GM12801 (cell line): ENCODE measurements around the gene L3HYPDH.

ENCODE experiments used
- CTCF ChIP-seq: IDR thresholded peaks from one replicate; pipeline ENCODE4 v1.5.1; 2011; ENCODE audit warnings: control low read depth; ENCODE audit not compliant: insufficient read length; ENCODE audit errors: extremely low read depth

L3HYPDH gene

GRCh38 chr14:59510001-59510400, 25.8 kb upstream of the L3HYPDH start:
- no peak for TF ChIP-seq CTCF

- no peak for TF ChIP-seq CTCF
Measured at GRCh38 chr14:59509101-59509500, 24.9 kb upstream of the L3HYPDH start.

DNA sequence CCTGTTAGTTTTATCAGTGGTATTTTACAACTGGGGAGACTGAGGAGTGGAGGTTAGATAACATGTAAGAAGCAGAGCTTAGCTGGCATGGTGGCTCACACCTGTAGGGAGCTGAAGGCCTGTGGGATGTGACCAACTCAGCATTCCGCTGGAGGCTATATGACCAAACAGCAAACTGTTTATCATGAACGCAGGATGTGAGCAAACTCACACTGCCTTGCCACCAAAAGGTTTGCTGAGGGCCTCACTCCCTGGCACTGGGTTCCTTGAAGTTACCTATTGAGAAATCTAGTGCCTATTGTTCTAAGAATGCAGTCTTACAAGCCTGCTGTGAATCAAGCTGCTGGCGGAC, 23.5 kb upstream of the L3HYPDH start:
- no peak for TF ChIP-seq CTCF

GRCh38 chr14:59507063-59507751, 23.0 kb upstream of the L3HYPDH start:
- no peak for TF ChIP-seq CTCF

GRCh38 chr14:59503256-59503655, 19.0 kb upstream of the L3HYPDH start:
- no peak for TF ChIP-seq CTCF

DNA sequence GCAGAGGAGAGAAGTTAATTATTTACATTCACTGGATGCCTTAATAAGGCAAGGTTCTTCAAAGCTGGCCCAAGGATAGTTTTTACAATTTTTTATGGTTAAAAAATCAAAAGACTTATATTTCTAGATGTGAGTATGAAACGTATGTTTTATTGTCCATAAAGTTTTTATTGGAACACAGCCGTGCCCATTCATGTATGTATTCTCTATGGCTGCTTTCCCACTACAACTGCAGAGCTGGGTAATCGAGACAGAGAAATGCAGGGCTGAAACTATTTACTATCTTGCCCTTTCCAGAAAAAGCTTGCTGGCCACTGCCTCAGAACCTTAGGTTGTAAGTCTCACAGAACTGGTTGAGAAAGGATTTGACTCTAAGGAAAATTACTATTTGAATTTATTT, 16.5 kb upstream of the L3HYPDH start:
- no peak for TF ChIP-seq CTCF

DNA sequence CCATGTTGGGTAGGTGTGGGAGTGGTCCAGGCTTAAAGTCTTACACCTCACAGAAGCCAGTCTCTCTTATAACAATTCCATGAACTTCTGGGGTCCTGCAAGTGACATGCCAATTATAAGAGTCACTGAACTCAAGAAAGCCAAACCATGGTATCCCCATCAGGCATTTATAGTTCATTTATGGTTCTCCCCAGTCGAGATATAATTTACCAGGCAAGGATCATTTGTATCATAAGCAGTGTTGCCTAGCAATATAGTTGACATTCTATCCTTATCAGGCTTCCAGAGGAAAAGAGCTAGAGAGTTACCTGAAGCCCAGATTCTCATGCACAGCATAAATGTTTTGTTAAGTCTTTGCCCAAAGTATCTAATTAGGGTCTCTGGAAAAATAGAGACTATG, 8.2 kb upstream of the L3HYPDH start:
- TF ChIP-seq CTCF, result no peak
